Transverse colon (tissue), 4 donors: ENCODE results near the gene CLEC20A. TPM values are rescaled to one million over a fixed set of nuclear protein-coding genes. Genes with fewer than 3 reads are reported as not detected.
A peak's percentile ranks its signal among the peaks of the same experiment; 100 is the strongest.

ENCODE experiments used
- DNase-seq: peaks from one replicate; pipeline ENCODE4 v3.0.0-alpha.2; 2019
- H3K27ac ChIP-seq, 4 donors: fragments of 200-600 bp; sonication (generic); 2 replicates each; pipeline ENCODE4 v1.5.1; 2016 to 2018; ENCODE audit warnings: inconsistent platforms in 4 of 4
- H3K27me3 ChIP-seq: fragments of 200-600 bp; sonication (generic); 2 replicates; pipeline ENCODE4 v1.5.1; 2017; ENCODE audit warnings: inconsistent platforms
- H3K36me3 ChIP-seq, 4 donors: fragments of 200-600 bp; sonication (generic); 2 replicates each; pipeline ENCODE4 v1.5.1; 2017 to 2019; ENCODE audit warnings: inconsistent platforms in 4 of 4
- H3K4me1 ChIP-seq, 4 donors: fragments of 200-600 bp; sonication (generic); 2 replicates each; pipeline ENCODE4 v1.5.1; 2017 to 2020; ENCODE audit warnings: inconsistent platforms in 4 of 4
- H3K4me3 ChIP-seq, 4 donors: fragments of 200-600 bp; sonication (generic); 1 replicate in 1 of 4; 2 replicates in 3 of 4; pipeline versions ENCODE4 v1.5.1 to v1.6.1; 2017 to 2019; ENCODE audit warnings: inconsistent platforms in 4 of 4
- H3K9me3 ChIP-seq, 2 donors: fragments of 200-600 bp; sonication (generic); 2 replicates each; pipeline ENCODE4 v1.5.1; 2017 to 2019; ENCODE audit warnings: inconsistent platforms in 2 of 2
- EP300 ChIP-seq: sonication (generic); formaldehyde crosslinking; IDR thresholded peaks from one replicate; pipeline ENCODE4 v1.6.1; 2017; ENCODE audit warnings: antibody characterized with exemption, low read depth
- POLR2A ChIP-seq: fragments of 450-650 bp; IDR thresholded peaks from one replicate; pipeline ENCODE4 v1.6.1; 2016; ENCODE audit warnings: antibody characterized with exemption, mild to moderate bottlenecking, moderate library complexity
- POLR2AphosphoS5 ChIP-seq, 3 donors: sonication (generic); formaldehyde crosslinking; IDR thresholded peaks; one replicate each; pipeline ENCODE4 v1.6.1; 2016; ENCODE audit warnings: antibody characterized with exemption in 3 of 3
- WGBS, 2 donors: methylation state at CpG; one replicate each; pipeline ENCODE4 v1.1.5; 2018; ENCODE audit warnings: low coverage in 1 of 2; 5-methylcytosine and 5-hydroxymethylcytosine counted together
- in situ Hi-C, 4 donors: fragments of 200-750 bp; cut with MboI; loops; one replicate each; pipeline versions ENCODE4 v1.15.0 to v1.15.1; 2017; ENCODE audit warnings: low sequenced_read_pairs in 3 of 4, low pct_ligation_motif_present in 1 of 4, low pct_unique_long_range_greater_than_20kb in 1 of 4
- intact Hi-C: fragments of 100-400 bp; cut with DNase I; formaldehyde crosslinking; loops from one replicate; pipeline ENCODE4 v1.15.1; 2023; ENCODE audit warnings: low total_unique reads
- total RNA-seq, 4 donors: library from RNA; depleted of rRNA; stranded (reverse); fragments of >200 nt; gene quantifications; one replicate each; pipeline ENCODE4 v1.1.0, GENCODE V29; 2016
- TF ChIP-seq, protein P1 (sequence below), 5 experiments: fragments of 200-600 bp in 3 of 5; fragments of 450-650 bp in 2 of 5; sonication (generic) in 3 of 5; IDR thresholded peaks; 1 replicate in 2 of 5; 2 replicates in 3 of 5; pipeline ENCODE4 v1.5.1; 2016 to 2017; ENCODE audit warnings: antibody characterized with exemption in 5 of 5, inconsistent platforms in 3 of 5, mild to moderate bottlenecking in 2 of 5, moderate library complexity in 1 of 5

Gene CLEC20A
- total RNA-seq, 4 donors from 2014 or later: not detected

DNA sequence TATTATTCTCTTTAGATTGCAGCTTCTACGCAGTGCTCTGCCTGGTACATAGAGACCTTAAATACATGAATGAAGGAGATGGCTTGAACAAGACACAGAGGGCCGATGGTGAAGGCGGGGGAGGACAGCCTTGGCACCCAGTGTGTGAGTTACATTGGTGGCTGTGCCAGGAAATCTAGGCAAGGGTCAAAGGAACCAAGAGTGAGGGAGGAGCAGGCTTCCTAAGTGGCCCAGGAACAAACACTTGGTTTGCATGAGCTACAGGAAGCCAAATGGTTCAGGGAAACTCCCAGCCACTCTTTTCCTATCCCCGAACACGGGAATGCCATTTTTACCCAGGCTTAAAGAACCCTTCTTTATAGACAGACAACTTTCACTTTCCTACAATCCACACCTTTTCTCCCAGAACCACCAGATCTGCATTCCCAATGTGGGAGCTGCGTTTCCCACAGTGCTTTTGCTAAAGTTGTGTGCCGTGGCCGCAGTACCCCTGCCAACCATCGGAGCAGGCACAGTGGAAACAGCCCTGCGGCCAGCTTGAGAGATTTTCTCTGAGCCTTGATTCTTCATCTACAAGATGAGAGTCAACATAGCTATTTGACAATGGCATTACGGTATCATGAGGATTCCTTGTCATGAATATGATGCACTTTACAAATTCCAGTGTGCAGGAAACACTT, 3.5 kb upstream of the CLEC20A start:
- no peak overlapping the region for H3K27ac ChIP-seq
- in situ Hi-C loops: loop anchor here in 3 of 4 donors (10.0 kb wide), 2 partner anchors 195 to 205 kb away; no protein-coding TSS in a partner anchor
- no peaks in the 10 kb centered on the region for H3K36me3 ChIP-seq
- TF ChIP-seq EP300 (no peak), POLR2AphosphoS5 (IDR thresholded peaks at IDR 0.05) (no peak)
- TF ChIP-seq, protein P1, sequence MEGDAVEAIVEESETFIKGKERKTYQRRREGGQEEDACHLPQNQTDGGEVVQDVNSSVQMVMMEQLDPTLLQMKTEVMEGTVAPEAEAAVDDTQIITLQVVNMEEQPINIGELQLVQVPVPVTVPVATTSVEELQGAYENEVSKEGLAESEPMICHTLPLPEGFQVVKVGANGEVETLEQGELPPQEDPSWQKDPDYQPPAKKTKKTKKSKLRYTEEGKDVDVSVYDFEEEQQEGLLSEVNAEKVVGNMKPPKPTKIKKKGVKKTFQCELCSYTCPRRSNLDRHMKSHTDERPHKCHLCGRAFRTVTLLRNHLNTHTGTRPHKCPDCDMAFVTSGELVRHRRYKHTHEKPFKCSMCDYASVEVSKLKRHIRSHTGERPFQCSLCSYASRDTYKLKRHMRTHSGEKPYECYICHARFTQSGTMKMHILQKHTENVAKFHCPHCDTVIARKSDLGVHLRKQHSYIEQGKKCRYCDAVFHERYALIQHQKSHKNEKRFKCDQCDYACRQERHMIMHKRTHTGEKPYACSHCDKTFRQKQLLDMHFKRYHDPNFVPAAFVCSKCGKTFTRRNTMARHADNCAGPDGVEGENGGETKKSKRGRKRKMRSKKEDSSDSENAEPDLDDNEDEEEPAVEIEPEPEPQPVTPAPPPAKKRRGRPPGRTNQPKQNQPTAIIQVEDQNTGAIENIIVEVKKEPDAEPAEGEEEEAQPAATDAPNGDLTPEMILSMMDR (IDR thresholded peaks at IDR 0.05): peak in 1 of 5 experiments; percentile 16
- WGBS, 2 donors: 74 to 89% methylated on average over 9 to 11 of the region's 11 CpGs
- no peaks in the 10 kb centered on the region for H3K4me1 ChIP-seq
- no peak for DNase-seq
- H3K4me3 ChIP-seq: no peak overlapping the region
- no peaks in the 10 kb centered on the region for H3K27me3 ChIP-seq
- no peaks in the 10 kb centered on the region for H3K9me3 ChIP-seq
- intact Hi-C loops: loop anchor here (10.0 kb wide), 1 partner anchor 195 kb away; no protein-coding TSS in a partner anchor

DNA sequence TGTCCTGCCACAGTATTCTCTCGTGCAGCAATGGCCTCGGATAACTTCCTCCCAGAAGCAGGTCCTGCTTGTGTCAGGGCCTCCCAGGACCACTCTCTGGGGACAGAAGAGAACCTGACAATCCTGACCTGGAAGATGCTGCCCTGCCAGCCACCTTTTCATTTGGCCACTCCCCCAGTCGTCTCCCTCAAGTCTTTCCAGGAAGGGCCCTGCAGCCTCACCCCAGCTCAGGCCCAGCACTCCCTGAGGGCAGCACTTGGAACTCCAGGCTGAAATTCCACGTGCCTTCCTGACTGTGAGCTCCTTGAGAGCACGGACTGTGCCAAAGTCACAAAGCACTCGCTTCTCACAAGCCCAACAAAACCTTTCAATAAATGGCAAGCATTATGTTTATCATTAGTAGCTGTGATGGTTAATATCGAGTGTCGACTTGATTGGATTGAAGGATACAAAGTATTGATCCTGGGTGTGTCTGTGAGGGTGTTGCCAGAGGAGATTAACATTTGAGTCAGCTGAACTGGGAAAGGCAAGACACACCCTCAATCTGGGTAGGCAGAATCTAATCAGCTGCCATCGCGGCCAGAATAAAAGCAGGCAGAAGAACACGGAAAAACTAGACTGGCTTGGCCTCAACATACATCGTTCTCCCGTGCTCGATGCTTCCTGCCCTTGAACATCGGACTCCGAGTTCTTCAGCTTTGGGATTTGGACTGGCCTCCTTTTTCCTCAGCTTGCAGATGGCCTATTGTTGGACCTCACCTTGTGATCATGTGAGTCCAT, 2.3 kb upstream of the CLEC20A start:
- Histone ChIP-seq H3K27me3 (no peaks in the 10 kb centered on the region), H3K27ac (no peak overlapping the region), H3K9me3 (no peaks in the 10 kb centered on the region), H3K4me3 (no peak overlapping the region), H3K4me1 (no peaks in the 10 kb centered on the region), H3K36me3 (no peaks in the 10 kb centered on the region)
- intact Hi-C loops: no loop called here
- DNase-seq: no peak
- no peak for TF ChIP-seq POLR2A
- no peak for TF ChIP-seq EP300
- TF ChIP-seq, protein P1 (IDR thresholded peaks at IDR 0.05): no peak
- no peak for TF ChIP-seq POLR2AphosphoS5 (IDR thresholded peaks at IDR 0.05)
- in situ Hi-C loops: no loop called here
- 86 to 97% methylated on average over 6 to 16 of the region's 16 CpGs for WGBS, 2 donors

DNA sequence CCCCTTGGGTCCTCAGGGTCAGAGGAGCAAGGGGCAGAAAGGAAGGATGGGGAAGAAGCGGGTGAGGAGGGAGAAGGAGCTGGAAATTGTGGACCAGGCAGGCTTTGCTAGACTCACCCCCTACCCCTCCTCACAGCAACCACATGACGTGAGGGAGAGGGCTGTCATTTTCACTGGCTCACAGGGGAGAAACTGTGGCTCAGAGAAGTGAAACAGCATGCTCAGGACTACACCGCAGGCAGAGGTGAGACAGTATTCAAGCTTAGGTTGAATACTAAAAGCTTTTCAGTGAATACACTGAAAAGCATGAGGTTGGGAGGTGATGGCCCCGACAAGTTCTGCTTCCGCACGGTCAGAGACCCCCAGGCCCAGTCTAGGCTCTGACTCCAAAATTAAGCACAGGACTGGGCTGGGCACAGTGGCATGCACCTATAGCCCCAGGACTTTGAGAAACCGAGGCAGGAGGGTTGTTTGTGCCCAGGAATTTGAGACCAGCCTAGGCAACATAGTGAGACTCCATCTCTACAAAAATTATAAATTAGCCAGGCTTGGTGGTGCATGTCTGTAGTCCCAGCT, 1.2 kb upstream of the CLEC20A start:
- DNase-seq: no peak
- no peak overlapping the region for H3K27ac ChIP-seq
- H3K36me3 ChIP-seq: no peaks in the 10 kb centered on the region
- TF ChIP-seq POLR2AphosphoS5 (IDR thresholded peaks at IDR 0.05) (no peak), EP300 (no peak), POLR2A (no peak)
- TF ChIP-seq, protein P1 (IDR thresholded peaks at IDR 0.05): no peak
- H3K4me3 ChIP-seq: no peak overlapping the region
- intact Hi-C loops (no loop called here), in situ Hi-C loops (no loop called here)
- 87 to 100% methylated on average over 5 to 7 of the region's 7 CpGs for WGBS, 2 donors
- no peaks in the 10 kb centered on the region for H3K9me3 ChIP-seq
- no peaks in the 10 kb centered on the region for H3K27me3 ChIP-seq
- no peaks in the 10 kb centered on the region for H3K4me1 ChIP-seq

DNA sequence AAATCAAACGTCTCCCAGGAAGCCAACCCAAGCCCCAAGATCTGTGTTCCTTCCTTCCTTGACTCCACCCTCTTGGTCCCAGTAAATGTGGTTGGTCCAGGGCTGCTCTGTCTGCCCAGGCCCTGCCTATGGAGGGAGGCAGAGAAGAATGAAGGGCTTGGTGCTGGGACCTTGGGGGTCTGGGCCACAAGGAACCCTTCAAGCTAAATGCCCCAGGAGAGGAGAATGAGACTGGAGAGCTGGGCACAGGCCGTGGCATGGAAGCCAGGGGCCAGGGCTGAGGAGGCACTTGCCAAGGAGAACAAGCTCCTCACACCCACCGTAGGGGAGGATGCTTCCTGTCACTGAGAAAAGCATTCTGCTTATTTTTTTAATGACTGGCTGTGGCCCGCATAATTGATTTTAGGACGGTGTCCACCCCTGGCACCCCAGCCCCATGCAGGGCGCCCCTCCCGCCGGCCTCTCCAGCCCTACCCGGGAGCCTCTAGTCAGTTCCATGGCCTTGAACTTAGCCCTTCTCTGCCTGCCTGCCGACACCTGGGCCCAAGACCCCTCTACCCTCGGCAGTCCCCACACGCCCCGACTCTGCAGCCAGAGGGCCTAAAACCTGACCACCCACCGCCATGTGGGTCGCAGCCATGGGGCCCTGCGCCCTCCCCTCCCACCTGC, 889 bp downstream of the CLEC20A start:
- no peak for DNase-seq
- Histone ChIP-seq H3K9me3 (no peaks in the 10 kb centered on the region), H3K27ac (no peak overlapping the region), H3K27me3 (no peaks in the 10 kb centered on the region), H3K4me1 (no peaks in the 10 kb centered on the region), H3K4me3 (no peak overlapping the region), H3K36me3 (no peaks in the 10 kb centered on the region)
- 84% methylated on average over 15 of the region's 16 CpGs; no CpG with 5 or more reads in 1 of the 2 donors for WGBS, 2 donors
- intact Hi-C loops: no loop called here
- in situ Hi-C loops: no loop called here
- TF ChIP-seq, protein P1 (IDR thresholded peaks at IDR 0.05): no peak
- TF ChIP-seq POLR2AphosphoS5 (IDR thresholded peaks at IDR 0.05) (no peak), POLR2A (no peak), EP300 (no peak)
